ENCODE measurements around the gene SULF2. TPM values are rescaled to one million over a fixed set of nuclear protein-coding genes. Genes with fewer than 3 reads are reported as not detected.

SULF2 gene
- total and polyA plus RNA-seq, 4 donors, result 78.8 to 350 (median 212) TPM

- WGBS (ENCODE audit: insufficient coverage), result 76% methylated on average over 10 of the region's 16 CpGs
- Histone ChIP-seq H3K27me3 (ENCODE audit: control insufficient read depth, insufficient read depth, low read length) (peaks cover 3% of the 10 kb centered on the region), H3K9me3 (ENCODE audit: control insufficient read depth, insufficient read depth, low read length) (no peaks in the 10 kb centered on the region), H3K4me1 (ENCODE audit: control insufficient read depth, insufficient read depth, low read length) (peaks cover 26% of the 10 kb centered on the region), H3K27ac (ENCODE audit: low read depth, low read length) (no peak overlapping the region), H3K4me3 (ENCODE audit: low read depth, low read length) (no peak overlapping the region), H3K36me3 (ENCODE audit: control insufficient read depth, insufficient read depth, low read length) (peaks cover 12% of the 10 kb centered on the region)
- DNase-seq (ENCODE audit: low read depth in 4 of 6, low spot score in 6 of 6), result no peak
These were observed 17.1 kb downstream of the SULF2 start for GRCh38 chr20:47768016-47768824.

- Histone ChIP-seq H3K27ac (ENCODE audit: low read depth, low read length) (no peak overlapping the region), H3K4me3 (ENCODE audit: low read depth, low read length) (no peak overlapping the region), H3K36me3 (ENCODE audit: control insufficient read depth, insufficient read depth, low read length) (peaks cover 11% of the 10 kb centered on the region), H3K4me1 (ENCODE audit: control insufficient read depth, insufficient read depth, low read length) (peaks cover 32% of the 10 kb centered on the region), H3K9me3 (ENCODE audit: control insufficient read depth, insufficient read depth, low read length) (no peaks in the 10 kb centered on the region), H3K27me3 (ENCODE audit: control insufficient read depth, insufficient read depth, low read length) (peaks cover 3% of the 10 kb centered on the region)
- DNase-seq (ENCODE audit: low read depth in 4 of 6, low spot score in 6 of 6), result no peak
- 45% methylated on average over 2 of the region's 4 CpGs for WGBS (ENCODE audit: insufficient coverage)
These were observed 19.3 kb downstream of the SULF2 start for GRCh38 chr20:47765691-47766594.

GRCh38 chr20:47765271-47765670 is 20.0 kb downstream of the SULF2 start:
- H3K27ac ChIP-seq (ENCODE audit: low read depth, low read length), result no peak overlapping the region
- H3K36me3 ChIP-seq (ENCODE audit: control insufficient read depth, insufficient read depth, low read length), result peaks cover 6% of the 10 kb centered on the region
- peaks cover 3% of the 10 kb centered on the region for H3K27me3 ChIP-seq (ENCODE audit: control insufficient read depth, insufficient read depth, low read length)
- 100% methylated on average over 2 of the region's 7 CpGs for WGBS (ENCODE audit: insufficient coverage)
- H3K9me3 ChIP-seq (ENCODE audit: control insufficient read depth, insufficient read depth, low read length), result no peaks in the 10 kb centered on the region
- H3K4me1 ChIP-seq (ENCODE audit: control insufficient read depth, insufficient read depth, low read length), result peaks cover 37% of the 10 kb centered on the region
- H3K4me3 ChIP-seq (ENCODE audit: low read depth, low read length), result no peak overlapping the region
- no peak for DNase-seq (ENCODE audit: low read depth in 4 of 6, low spot score in 6 of 6)

- Histone ChIP-seq H3K27ac (ENCODE audit: low read depth, low read length) (no peak overlapping the region), H3K9me3 (ENCODE audit: control insufficient read depth, insufficient read depth, low read length) (no peaks in the 10 kb centered on the region), H3K36me3 (ENCODE audit: control insufficient read depth, insufficient read depth, low read length) (peaks cover 4% of the 10 kb centered on the region), H3K4me3 (ENCODE audit: low read depth, low read length) (no peak overlapping the region), H3K27me3 (ENCODE audit: control insufficient read depth, insufficient read depth, low read length) (peaks cover 3% of the 10 kb centered on the region), H3K4me1 (ENCODE audit: control insufficient read depth, insufficient read depth, low read length) (peaks cover 46% of the 10 kb centered on the region)
- no peak for DNase-seq (ENCODE audit: low read depth in 4 of 6, low spot score in 6 of 6)
- WGBS (ENCODE audit: insufficient coverage), result 100% methylated on average over 7 of the region's 8 CpGs
These were observed 21.0 kb downstream of the SULF2 start for GRCh38 chr20:47764154-47764733.

GRCh38 chr20:47762699-47763268 is 22.5 kb downstream of the SULF2 start:
- Histone ChIP-seq H3K27ac (ENCODE audit: low read depth, low read length) (peak overlapping the region; percentile 22), H3K27me3 (ENCODE audit: control insufficient read depth, insufficient read depth, low read length) (peaks cover 3% of the 10 kb centered on the region), H3K36me3 (ENCODE audit: control insufficient read depth, insufficient read depth, low read length) (peaks cover 4% of the 10 kb centered on the region), H3K9me3 (ENCODE audit: control insufficient read depth, insufficient read depth, low read length) (no peaks in the 10 kb centered on the region), H3K4me1 (ENCODE audit: control insufficient read depth, insufficient read depth, low read length) (peaks cover 55% of the 10 kb centered on the region), H3K4me3 (ENCODE audit: low read depth, low read length) (no peak overlapping the region)
- 31% methylated on average over 12 of the region's 13 CpGs for WGBS (ENCODE audit: insufficient coverage)
- DNase-seq (ENCODE audit: low read depth in 4 of 6, low spot score in 6 of 6), result peak in 2 of 6 donors; percentile 72

- Histone ChIP-seq H3K4me3 (ENCODE audit: low read depth, low read length) (no peak overlapping the region), H3K27ac (ENCODE audit: low read depth, low read length) (peak overlapping the region; percentile 40), H3K9me3 (ENCODE audit: control insufficient read depth, insufficient read depth, low read length) (no peaks in the 10 kb centered on the region), H3K36me3 (ENCODE audit: control insufficient read depth, insufficient read depth, low read length) (peaks cover 11% of the 10 kb centered on the region), H3K4me1 (ENCODE audit: control insufficient read depth, insufficient read depth, low read length) (peaks cover 67% of the 10 kb centered on the region), H3K27me3 (ENCODE audit: control insufficient read depth, insufficient read depth, low read length) (peaks cover 5% of the 10 kb centered on the region)
- WGBS (ENCODE audit: insufficient coverage), result 33% methylated on average over 1 of the region's 11 CpGs
- DNase-seq (ENCODE audit: low read depth in 4 of 6, low spot score in 6 of 6), result peak in 2 of 6 donors; percentile 55 to 65
These were observed 23.7 kb downstream of the SULF2 start for GRCh38 chr20:47761482-47762047.

GRCh38 chr20:47760686-47761481 is 24.4 kb downstream of the SULF2 start:
- Histone ChIP-seq H3K27ac (ENCODE audit: low read depth, low read length) (peak overlapping the region; percentile 40), H3K9me3 (ENCODE audit: control insufficient read depth, insufficient read depth, low read length) (no peaks in the 10 kb centered on the region), H3K4me3 (ENCODE audit: low read depth, low read length) (no peak overlapping the region), H3K36me3 (ENCODE audit: control insufficient read depth, insufficient read depth, low read length) (peaks cover 11% of the 10 kb centered on the region), H3K27me3 (ENCODE audit: control insufficient read depth, insufficient read depth, low read length) (peaks cover 4% of the 10 kb centered on the region), H3K4me1 (ENCODE audit: control insufficient read depth, insufficient read depth, low read length) (peaks cover 67% of the 10 kb centered on the region)
- WGBS (ENCODE audit: insufficient coverage), result 66% methylated on average over 6 of the region's 14 CpGs
- DNase-seq (ENCODE audit: low read depth in 4 of 6, low spot score in 6 of 6), result no peak

GRCh38 chr20:47758517-47759450 is 26.5 kb downstream of the SULF2 start:
- no peak for DNase-seq (ENCODE audit: low read depth in 4 of 6, low spot score in 6 of 6)
- no peak overlapping the region for H3K4me3 ChIP-seq (ENCODE audit: low read depth, low read length)
- WGBS (ENCODE audit: insufficient coverage), result 74% methylated on average over 17 of the region's 21 CpGs
- no peaks in the 10 kb centered on the region for H3K9me3 ChIP-seq (ENCODE audit: control insufficient read depth, insufficient read depth, low read length)
- peaks cover 10% of the 10 kb centered on the region for H3K36me3 ChIP-seq (ENCODE audit: control insufficient read depth, insufficient read depth, low read length)
- H3K27ac ChIP-seq (ENCODE audit: low read depth, low read length), result no peak overlapping the region
- H3K27me3 ChIP-seq (ENCODE audit: control insufficient read depth, insufficient read depth, low read length), result peaks cover 2% of the 10 kb centered on the region
- H3K4me1 ChIP-seq (ENCODE audit: control insufficient read depth, insufficient read depth, low read length), result peaks cover 65% of the 10 kb centered on the region

Data from spinal cord (tissue), 10 donors.